Peyer's patch (tissue), 4 donors: ENCODE measurements around the gene USF2. TPM values are rescaled to one million over a fixed set of nuclear protein-coding genes. Genes with fewer than 3 reads are reported as not detected.

Source experiments
- DNase-seq, 3 donors: peaks; one replicate each; pipeline ENCODE4 v3.0.0-alpha.2; 2017 to 2019
- H3K27ac ChIP-seq, 4 donors: fragments of 200-600 bp; sonication (generic); one replicate each; pipeline ENCODE4 v1.5.1; 2016 to 2019
- H3K27me3 ChIP-seq, 2 donors: fragments of 200-600 bp; sonication (generic); one replicate each; pipeline ENCODE4 v1.5.1; 2019
- H3K36me3 ChIP-seq, 3 donors: fragments of 200-600 bp; sonication (generic); one replicate each; pipeline ENCODE4 v1.5.1; 2016 to 2019
- H3K4me1 ChIP-seq, 4 donors: fragments of 200-600 bp; sonication (generic); one replicate each; pipeline ENCODE4 v1.5.1; 2016 to 2019
- H3K4me3 ChIP-seq, 4 donors: fragments of 200-600 bp; sonication (generic); 1 replicate in 3 of 4; 2 replicates in 1 of 4; pipeline ENCODE4 v1.5.1; 2016 to 2019; ENCODE audit warnings: mild to moderate bottlenecking in 1 of 4
- H3K9me3 ChIP-seq, 4 donors: fragments of 200-600 bp; sonication (generic); one replicate each; pipeline ENCODE4 v1.5.1; 2016 to 2019; ENCODE audit warnings: mild to moderate bottlenecking in 1 of 4
- CTCF ChIP-seq, 6 experiments: fragments of 450-650 bp in 4 of 6; fragments of 200-600 bp in 2 of 6; sonication (generic) in 1 of 6; IDR thresholded peaks; one replicate each; pipeline ENCODE4 v1.5.1; 2017 to 2019; ENCODE audit warnings: antibody characterized with exemption in 6 of 6, mild to moderate bottlenecking in 3 of 6, moderate library complexity in 1 of 6
- POLR2A ChIP-seq, 2 donors: fragments of 450-650 bp; IDR thresholded peaks; one replicate each; pipeline ENCODE4 v1.5.1; 2017; ENCODE audit warnings: antibody characterized with exemption in 2 of 2, mild to moderate bottlenecking in 2 of 2, moderate library complexity in 2 of 2
- total RNA-seq, 4 donors: library from RNA; depleted of rRNA; stranded (reverse); fragments of >200 nt; gene quantifications; one replicate each; pipeline ENCODE4 v1.1.0, GENCODE V29; 2016

The USF2 gene
- total RNA-seq, 4 donors from 2014 or later, result 112 to 201 (median 142) TPM

GRCh38 chr19:35310811-35311465, 42.2 kb downstream of the USF2 start:
- TF ChIP-seq POLR2A (IDR thresholded peaks at IDR 0.05) (no peak), CTCF (IDR thresholded peaks at IDR 0.05) (no peak)
- no peaks in the 10 kb centered on the region for H3K27me3 ChIP-seq
- H3K27ac ChIP-seq, result no peak overlapping the region
- H3K4me3 ChIP-seq, result no peak overlapping the region
- H3K36me3 ChIP-seq, result no peaks in the 10 kb centered on the region
- no peaks in the 10 kb centered on the region for H3K9me3 ChIP-seq
- H3K4me1 ChIP-seq, result no peaks in the 10 kb centered on the region
- no peak for DNase-seq

- Histone ChIP-seq H3K9me3 (no peaks in the 10 kb centered on the region), H3K27ac (no peak overlapping the region), H3K36me3 (no peaks in the 10 kb centered on the region), H3K27me3 (no peaks in the 10 kb centered on the region), H3K4me3 (no peak overlapping the region), H3K4me1 (no peaks in the 10 kb centered on the region)
- no peak for TF ChIP-seq POLR2A (IDR thresholded peaks at IDR 0.05)
- no peak for TF ChIP-seq CTCF (IDR thresholded peaks at IDR 0.05)
- no peak for DNase-seq
Observed at GRCh38 chr19:35311901-35312665, 43.3 kb downstream of the USF2 start.

GRCh38 chr19:35313587-35313986, 44.8 kb downstream of the USF2 start:
- Histone ChIP-seq H3K4me3 (no peak overlapping the region), H3K27ac (no peak overlapping the region), H3K9me3 (no peaks in the 10 kb centered on the region), H3K27me3 (no peaks in the 10 kb centered on the region), H3K4me1 (peaks cover 0 to 4% (median 0%) of the 10 kb centered on the region in 4 donors), H3K36me3 (no peaks in the 10 kb centered on the region)
- DNase-seq, result no peak
- TF ChIP-seq POLR2A (IDR thresholded peaks at IDR 0.05) (no peak), CTCF (IDR thresholded peaks at IDR 0.05) (no peak)

- no peak for TF ChIP-seq CTCF (IDR thresholded peaks at IDR 0.05)
- TF ChIP-seq POLR2A (IDR thresholded peaks at IDR 0.05), result no peak
- DNase-seq, result no peak
- Histone ChIP-seq H3K9me3 (no peaks in the 10 kb centered on the region), H3K36me3 (no peaks in the 10 kb centered on the region), H3K4me1 (peaks cover 0 to 8% (median under 1%) of the 10 kb centered on the region in 4 donors), H3K27ac (no peak overlapping the region), H3K27me3 (no peaks in the 10 kb centered on the region), H3K4me3 (no peak overlapping the region)
Observed at GRCh38 chr19:35314031-35314430, 45.3 kb downstream of the USF2 start.

- Histone ChIP-seq H3K36me3 (no peaks in the 10 kb centered on the region), H3K9me3 (no peaks in the 10 kb centered on the region), H3K4me3 (no peak overlapping the region), H3K4me1 (peaks cover 0 to 16% (median 4%) of the 10 kb centered on the region in 4 donors), H3K27ac (no peak overlapping the region), H3K27me3 (no peaks in the 10 kb centered on the region)
- TF ChIP-seq CTCF (IDR thresholded peaks at IDR 0.05) (no peak), POLR2A (IDR thresholded peaks at IDR 0.05) (no peak)
- DNase-seq, result no peak
Observed at GRCh38 chr19:35314858-35315470, 46.2 kb downstream of the USF2 start.
